ENCODE data around the gene TDO2.
"Not testable (repeated sequence)": the region's sequence is repeated elsewhere in the genome, so short reads cannot be mapped to it uniquely, and the experiment has no call there.

TDO2 gene

DNA sequence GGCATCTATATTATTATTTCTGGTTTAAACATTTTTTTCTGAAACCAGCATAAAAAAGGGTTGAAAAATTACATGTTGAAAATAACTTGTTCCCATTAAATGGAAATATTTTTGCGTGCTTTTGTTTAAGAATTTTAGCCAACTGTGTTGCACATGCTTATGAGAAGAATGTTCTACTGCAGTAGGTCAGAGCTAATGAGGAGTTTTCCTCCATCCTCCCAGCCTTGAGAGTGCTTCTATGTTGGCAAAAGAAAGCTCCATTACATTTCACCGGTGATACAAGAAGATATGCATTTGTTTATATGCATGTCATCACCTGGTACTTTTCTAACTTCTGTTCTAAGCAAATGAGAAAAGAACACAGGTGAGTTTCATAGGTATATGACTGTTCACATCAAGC, 13.6 kb upstream of the TDO2 start:
- ATAC-seq (ENCODE audit: low read depth), result no peak
- H3K36me3 Mint-ChIP-seq, result no peaks in the 10 kb centered on the region
- H3K4me1 Mint-ChIP-seq, result no peaks in the 10 kb centered on the region
- no peak overlapping the region for H3K27ac Mint-ChIP-seq
- no peak for DNase-seq (ENCODE audit: low spot score in 2 of 2)
- peaks cover 5% of the 10 kb centered on the region for H3K27me3 Mint-ChIP-seq
- H3K4me3 Mint-ChIP-seq, result no peak overlapping the region
- H3K9me3 Mint-ChIP-seq, result peaks cover 5% of the 10 kb centered on the region

DNA sequence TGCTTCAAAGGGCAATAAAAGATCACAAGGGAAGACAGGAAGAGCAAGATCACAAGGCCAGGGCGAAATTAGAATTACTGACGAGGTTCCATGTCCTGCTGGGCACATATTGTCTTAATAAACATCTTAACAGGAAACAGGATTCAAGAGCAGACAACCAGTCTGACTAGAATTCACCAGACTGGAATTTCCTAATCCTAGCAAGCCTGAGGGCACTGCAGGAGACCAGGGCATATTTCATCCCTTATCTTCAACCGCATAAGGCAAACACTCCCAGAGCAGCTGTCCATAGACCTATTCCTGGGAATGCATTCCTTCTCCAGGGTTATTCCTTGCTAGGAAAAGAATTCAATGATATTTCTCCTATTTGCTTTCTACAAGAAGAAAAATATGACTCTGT, 12.4 kb upstream of the TDO2 start:
- no peak overlapping the region for H3K27ac Mint-ChIP-seq
- H3K36me3 Mint-ChIP-seq, result no peaks in the 10 kb centered on the region
- DNase-seq (ENCODE audit: low spot score in 2 of 2) (no peak), ATAC-seq (ENCODE audit: low read depth) (no peak)
- no peaks in the 10 kb centered on the region for H3K4me1 Mint-ChIP-seq
- H3K9me3 Mint-ChIP-seq, result peaks cover 5% of the 10 kb centered on the region
- peaks cover 5% of the 10 kb centered on the region for H3K27me3 Mint-ChIP-seq
- no peak overlapping the region for H3K4me3 Mint-ChIP-seq

DNA sequence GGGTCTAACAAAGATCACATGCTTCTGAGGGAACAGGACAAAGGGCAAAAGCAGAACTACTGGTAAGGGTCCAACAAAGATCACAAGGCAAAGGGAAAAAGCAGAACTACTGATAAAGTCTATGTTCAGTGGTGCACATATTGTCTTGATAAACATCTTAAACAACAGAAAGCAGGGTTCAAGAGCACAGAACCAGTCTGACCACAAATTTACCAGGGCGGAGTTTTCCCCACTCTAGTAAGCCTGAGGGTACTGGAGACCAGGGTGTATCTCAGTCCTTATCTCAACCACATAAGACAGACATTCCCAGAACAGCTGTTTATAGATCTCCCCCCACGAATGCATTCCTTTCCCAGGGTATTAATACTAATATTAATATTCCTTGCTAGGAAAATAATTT, 5.1 kb upstream of the TDO2 start:
- not testable (repeated sequence) for H3K36me3 Mint-ChIP-seq; ATAC-seq (ENCODE audit: low read depth); DNase-seq (ENCODE audit: low spot score in 2 of 2)

DNA sequence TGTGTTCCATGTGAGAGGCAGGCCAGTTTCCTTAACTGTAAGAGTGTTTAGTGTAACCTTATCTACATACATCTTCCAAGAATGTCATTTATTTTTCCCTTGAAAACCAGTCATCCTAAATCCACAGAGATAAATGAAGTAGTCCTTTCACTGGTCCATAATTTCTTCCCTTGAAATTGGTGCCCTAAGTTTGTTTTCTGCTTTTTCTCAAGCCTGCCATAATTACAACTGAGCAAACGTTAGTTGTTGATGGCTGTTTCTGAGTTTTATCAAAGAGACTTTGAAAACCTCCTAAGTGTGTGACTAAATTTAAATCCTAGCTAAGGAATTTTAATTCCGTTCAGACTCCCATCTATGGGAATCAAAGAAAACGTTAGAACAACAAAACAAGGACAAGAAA, 3.6 kb upstream of the TDO2 start:
- Mint-ChIP-seq H3K9me3 (peaks cover 5% of the 10 kb centered on the region), H3K4me3 (no peak overlapping the region), H3K27me3 (peaks cover 2% of the 10 kb centered on the region), H3K36me3 (no peaks in the 10 kb centered on the region), H3K27ac (no peak overlapping the region), H3K4me1 (no peaks in the 10 kb centered on the region)
- DNase-seq (ENCODE audit: low spot score in 2 of 2), result no peak
- no peak for ATAC-seq (ENCODE audit: low read depth)

More for the DNA sequence above, 5.1 kb upstream of the TDO2 start:
- not testable (repeated sequence) for H3K9me3 Mint-ChIP-seq, H3K27ac Mint-ChIP-seq, H3K27me3 Mint-ChIP-seq, H3K4me1 Mint-ChIP-seq, H3K4me3 Mint-ChIP-seq

DNA sequence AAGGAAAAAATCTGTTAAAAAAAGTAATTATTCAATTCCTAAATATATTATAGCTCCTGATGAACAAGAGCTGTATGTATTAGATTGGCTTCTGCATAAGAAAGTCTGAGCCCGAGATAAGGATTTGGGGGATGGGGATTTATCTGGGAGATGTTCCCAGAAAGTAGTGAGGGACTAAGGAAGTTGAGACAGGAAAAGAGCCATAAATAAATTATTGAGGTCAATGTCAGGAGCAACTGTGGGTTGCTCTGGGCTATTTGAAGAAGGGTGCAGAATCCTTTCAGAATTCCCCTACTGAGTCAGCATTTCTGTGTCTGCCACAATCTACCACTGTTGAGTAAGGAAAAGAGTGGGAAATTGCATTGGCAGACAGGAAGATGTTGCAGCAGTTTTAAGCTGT, 3.1 kb upstream of the TDO2 start:
- H3K9me3 Mint-ChIP-seq, result peaks cover 5% of the 10 kb centered on the region
- DNase-seq (ENCODE audit: low spot score in 2 of 2) (no peak), ATAC-seq (ENCODE audit: low read depth) (no peak)
- H3K36me3 Mint-ChIP-seq, result no peaks in the 10 kb centered on the region
- H3K27ac Mint-ChIP-seq, result no peak overlapping the region
- H3K27me3 Mint-ChIP-seq, result peaks cover 2% of the 10 kb centered on the region
- H3K4me1 Mint-ChIP-seq, result no peaks in the 10 kb centered on the region
- H3K4me3 Mint-ChIP-seq, result no peak overlapping the region

DNA sequence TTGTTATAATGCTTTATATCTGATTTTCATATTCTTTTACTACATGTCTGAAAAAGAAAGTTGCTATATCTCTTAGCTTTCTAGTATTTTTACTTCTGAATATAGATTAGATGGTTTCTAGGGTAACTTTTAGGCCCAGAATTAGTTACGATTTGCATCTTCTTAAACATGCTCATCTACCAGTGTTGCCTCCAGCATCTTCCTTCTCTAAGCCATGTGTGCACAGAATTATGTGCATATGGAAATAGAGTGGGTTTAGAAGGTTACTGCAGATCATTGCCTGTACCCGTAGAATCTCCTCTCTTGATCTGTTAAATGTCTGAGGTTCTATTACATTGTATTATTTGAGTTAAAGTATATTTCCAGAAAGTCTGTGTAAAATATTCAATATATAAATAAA, 2.5 kb upstream of the TDO2 start:
- no peak overlapping the region for H3K27ac Mint-ChIP-seq
- H3K36me3 Mint-ChIP-seq, result no peaks in the 10 kb centered on the region
- H3K4me3 Mint-ChIP-seq, result no peak overlapping the region
- H3K4me1 Mint-ChIP-seq, result no peaks in the 10 kb centered on the region
- ATAC-seq (ENCODE audit: low read depth), result no peak
- DNase-seq (ENCODE audit: low spot score in 2 of 2), result no peak
- H3K27me3 Mint-ChIP-seq, result peaks cover 2% of the 10 kb centered on the region
- peaks cover 5% of the 10 kb centered on the region for H3K9me3 Mint-ChIP-seq

DNA sequence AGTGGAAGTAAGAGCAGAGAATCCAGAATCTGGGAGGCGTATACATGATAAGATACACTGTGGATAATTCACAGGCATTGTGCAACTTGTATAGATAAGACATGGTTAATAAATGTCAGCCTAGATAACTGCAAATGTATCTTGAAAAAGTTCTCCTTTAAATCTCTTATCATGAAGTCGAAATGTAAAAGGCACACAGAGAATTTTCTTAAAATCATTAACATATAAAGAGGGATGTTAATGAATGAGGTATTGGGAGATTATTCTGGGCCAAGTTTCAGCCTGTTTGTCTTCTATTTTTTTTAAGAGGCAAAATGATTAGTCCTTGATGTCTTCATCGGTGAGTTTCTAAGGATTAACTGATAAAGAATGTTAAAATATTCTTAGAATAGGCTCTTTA, 835 bp downstream of the TDO2 start:
- Mint-ChIP-seq H3K4me3 (no peak overlapping the region), H3K36me3 (no peaks in the 10 kb centered on the region), H3K27ac (no peak overlapping the region), H3K4me1 (peaks cover 4% of the 10 kb centered on the region), H3K9me3 (no peaks in the 10 kb centered on the region), H3K27me3 (peaks cover 4% of the 10 kb centered on the region)
- no peak for ATAC-seq (ENCODE audit: low read depth)
- DNase-seq (ENCODE audit: low spot score in 2 of 2), result no peak

DNA sequence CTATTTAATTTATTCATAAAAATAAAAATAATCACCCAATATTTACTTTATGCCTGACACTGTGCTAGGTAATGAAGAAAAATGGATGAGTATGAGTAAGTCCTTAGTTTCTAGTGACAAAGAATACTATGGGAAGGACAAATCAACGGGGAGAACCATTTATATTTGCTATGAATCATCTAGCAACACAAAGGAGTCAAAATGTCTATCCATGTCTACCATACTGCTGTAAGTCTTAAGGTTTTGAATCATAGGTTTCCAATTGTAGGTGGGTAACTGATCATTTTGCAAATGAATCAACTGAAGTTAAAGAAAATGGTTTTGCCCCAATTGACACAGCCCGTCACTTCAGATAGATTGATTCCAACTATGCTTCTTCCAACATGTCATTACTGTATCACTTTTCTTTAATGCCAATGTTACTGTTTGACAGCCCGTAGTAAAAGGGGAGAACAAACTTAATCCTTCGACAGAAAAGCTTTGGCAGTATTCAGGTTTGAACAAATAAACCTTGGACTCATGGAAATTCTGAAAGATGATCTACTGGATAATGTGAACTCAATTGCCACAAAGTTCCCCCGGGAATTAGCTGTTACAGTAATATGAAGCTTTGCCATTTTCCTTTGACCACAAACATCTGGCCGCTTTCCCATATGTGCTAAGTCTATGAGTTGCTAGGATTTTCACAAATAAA, 3.2 kb downstream of the TDO2 start:
- no peak for DNase-seq (ENCODE audit: low spot score in 2 of 2)
- ATAC-seq (ENCODE audit: low read depth), result no peak
- H3K27me3 Mint-ChIP-seq, result peaks cover 6% of the 10 kb centered on the region
- H3K27ac Mint-ChIP-seq, result no peak overlapping the region
- H3K9me3 Mint-ChIP-seq, result no peaks in the 10 kb centered on the region
- H3K36me3 Mint-ChIP-seq, result no peaks in the 10 kb centered on the region
- H3K4me3 Mint-ChIP-seq, result no peak overlapping the region
- peaks cover 4% of the 10 kb centered on the region for H3K4me1 Mint-ChIP-seq

DNA sequence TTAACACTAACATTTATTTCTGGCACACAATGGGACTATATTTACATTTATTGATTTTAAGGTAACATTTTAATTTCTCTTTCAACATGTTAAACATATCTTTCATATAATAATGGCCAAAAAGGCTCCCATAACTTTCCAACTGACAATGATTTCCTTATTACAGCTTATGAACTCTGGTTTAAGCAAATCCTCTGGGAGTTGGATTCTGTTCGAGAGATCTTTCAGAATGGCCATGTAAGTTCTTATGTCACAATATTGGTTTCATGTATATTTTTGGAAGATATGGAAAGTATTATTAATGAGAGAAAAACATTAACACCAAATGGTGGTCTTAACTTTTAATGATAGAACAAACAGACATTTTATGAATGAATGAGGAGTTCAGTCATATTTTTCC, 4.1 kb downstream of the TDO2 start:
- Mint-ChIP-seq H3K9me3 (no peaks in the 10 kb centered on the region), H3K4me1 (peaks cover 4% of the 10 kb centered on the region), H3K36me3 (no peaks in the 10 kb centered on the region), H3K4me3 (no peak overlapping the region), H3K27ac (no peak overlapping the region), H3K27me3 (peaks cover 6% of the 10 kb centered on the region)
- DNase-seq (ENCODE audit: low spot score in 2 of 2) (no peak), ATAC-seq (ENCODE audit: low read depth) (no peak)

DNA sequence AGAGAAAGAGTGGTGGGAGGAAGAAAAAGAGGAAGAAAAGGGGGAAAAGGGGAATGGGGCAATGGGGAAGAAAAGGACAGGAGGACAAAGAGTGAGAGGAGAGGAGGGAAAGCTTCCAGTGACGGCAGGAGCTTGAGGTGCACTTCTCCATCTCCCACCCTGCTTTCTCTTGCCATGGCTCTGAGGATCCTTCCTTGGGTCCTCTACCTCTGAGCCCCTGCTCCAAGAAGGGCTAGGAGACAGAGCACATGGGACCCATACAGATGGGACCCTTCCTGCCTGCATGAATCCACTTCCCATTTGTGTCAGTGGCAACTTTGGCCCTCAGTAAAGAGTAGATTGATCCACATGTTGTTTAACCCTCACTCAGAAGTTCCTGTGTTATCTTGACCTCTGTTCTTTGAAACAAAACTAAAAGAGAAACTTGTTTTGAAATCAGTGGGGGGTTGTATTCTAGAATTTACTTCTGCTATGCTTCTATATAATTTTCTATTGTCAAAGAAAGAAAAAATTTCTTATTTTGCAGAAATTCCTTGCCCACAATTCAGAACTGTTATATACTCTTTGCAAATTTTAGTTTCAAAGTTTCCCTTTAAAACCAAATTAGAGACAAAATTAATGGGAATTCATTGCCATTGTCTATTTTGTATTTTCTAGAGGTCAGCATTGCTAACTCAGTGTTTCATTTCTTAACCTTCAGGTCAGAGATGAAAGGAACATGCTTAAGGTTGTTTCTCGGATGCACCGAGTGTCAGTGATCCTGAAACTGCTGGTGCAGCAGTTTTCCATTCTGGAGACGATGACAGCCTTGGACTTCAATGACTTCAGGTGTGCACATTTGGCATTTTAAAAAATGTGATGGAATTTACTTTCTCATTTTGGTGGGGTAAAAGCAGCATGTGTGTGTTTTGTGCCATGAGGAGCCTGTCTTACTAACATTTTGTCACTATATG, 5.0 kb downstream of the TDO2 start:
- Mint-ChIP-seq H3K9me3 (no peaks in the 10 kb centered on the region), H3K4me3 (no peak overlapping the region), H3K27ac (no peak overlapping the region), H3K4me1 (peaks cover 4% of the 10 kb centered on the region), H3K36me3 (no peaks in the 10 kb centered on the region), H3K27me3 (peaks cover 5% of the 10 kb centered on the region)
- DNase-seq (ENCODE audit: low spot score in 2 of 2) (no peak), ATAC-seq (ENCODE audit: low read depth) (no peak)

DNA sequence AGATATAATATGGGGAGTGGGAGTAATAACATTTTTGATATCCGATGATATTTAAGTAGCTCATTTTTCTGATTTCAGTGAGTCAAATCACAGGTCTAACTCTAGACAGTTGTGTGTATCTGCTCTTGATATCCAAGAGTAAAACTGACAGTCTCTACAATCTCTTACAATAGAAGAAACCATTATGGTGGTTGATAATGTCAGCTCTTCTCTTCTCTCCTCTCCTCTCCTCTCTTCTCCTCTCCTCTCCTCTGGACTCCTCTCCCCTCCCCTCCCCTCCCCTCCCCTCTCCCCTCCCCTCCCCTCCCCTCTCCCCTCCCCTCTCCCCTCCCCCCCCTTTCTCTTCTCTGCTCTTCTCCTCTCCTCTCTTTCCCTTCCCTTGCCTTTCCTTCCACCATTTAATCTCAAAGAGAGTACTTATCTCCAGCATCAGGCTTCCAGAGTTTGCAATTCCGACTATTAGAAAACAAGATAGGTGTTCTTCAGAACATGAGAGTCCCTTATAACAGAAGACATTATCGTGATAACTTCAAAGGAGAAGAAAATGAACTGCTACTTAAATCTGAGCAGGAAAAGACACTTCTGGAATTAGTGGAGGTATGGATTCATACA, 6.2 kb downstream of the TDO2 start:
- DNase-seq (ENCODE audit: low spot score in 2 of 2) (no peak), ATAC-seq (ENCODE audit: low read depth) (no peak)
- Mint-ChIP-seq H3K27ac (no peak overlapping the region), H3K4me3 (no peak overlapping the region), H3K9me3 (no peaks in the 10 kb centered on the region), H3K4me1 (peaks cover 4% of the 10 kb centered on the region), H3K27me3 (peaks cover 4% of the 10 kb centered on the region), H3K36me3 (no peaks in the 10 kb centered on the region)

DNA sequence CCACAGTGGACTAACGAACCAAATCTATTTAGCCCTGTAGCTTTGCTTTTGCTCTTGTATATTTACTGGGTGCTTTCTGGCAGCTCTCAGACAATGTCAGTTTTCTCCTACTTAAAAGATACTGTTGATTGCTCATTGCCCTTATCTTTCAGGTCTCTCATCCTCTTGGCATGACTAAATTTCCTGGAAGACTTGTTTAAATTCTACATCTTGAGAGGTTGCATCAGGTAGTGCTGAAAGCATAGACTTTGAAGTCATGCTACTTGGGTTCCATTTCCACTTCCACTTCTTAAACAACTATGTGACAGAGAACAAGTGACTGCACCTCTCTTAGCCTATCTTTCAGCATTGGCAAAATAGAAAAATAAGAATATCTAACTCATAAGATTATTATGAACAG, 8.4 kb downstream of the TDO2 start:
- ATAC-seq (ENCODE audit: low read depth), result no peak

DNA sequence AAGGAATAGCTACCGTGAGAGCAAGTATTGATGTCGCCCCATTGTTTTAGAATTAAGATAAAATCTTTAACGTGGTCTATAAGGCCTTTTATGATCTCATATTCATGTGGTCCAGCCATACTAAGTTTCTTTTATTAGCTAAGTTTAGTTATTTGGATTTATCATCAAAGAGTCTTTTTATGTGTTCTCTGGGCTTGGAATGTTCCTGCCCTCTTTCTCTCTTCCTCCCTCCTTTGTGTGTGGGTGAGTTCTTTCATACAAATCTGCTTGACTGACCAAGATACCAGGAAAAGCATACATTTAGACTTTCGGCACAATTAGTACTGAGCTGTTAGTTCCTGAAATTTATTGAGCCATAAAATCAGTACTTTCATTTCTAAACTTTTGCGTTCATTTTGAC, 11.3 kb downstream of the TDO2 start:
- DNase-seq (ENCODE audit: low spot score in 2 of 2) (no peak), ATAC-seq (ENCODE audit: low read depth) (no peak)
- Mint-ChIP-seq H3K27me3 (peaks cover 2% of the 10 kb centered on the region), H3K4me3 (no peak overlapping the region), H3K9me3 (no peaks in the 10 kb centered on the region), H3K27ac (no peak overlapping the region), H3K4me1 (no peaks in the 10 kb centered on the region), H3K36me3 (no peaks in the 10 kb centered on the region)

More for the DNA sequence above, 8.4 kb downstream of the TDO2 start:
- Mint-ChIP-seq H3K9me3 (no peaks in the 10 kb centered on the region), H3K4me3 (no peak overlapping the region), H3K27ac (no peak overlapping the region), H3K36me3 (no peaks in the 10 kb centered on the region), H3K27me3 (peaks cover 4% of the 10 kb centered on the region), H3K4me1 (peaks cover 4% of the 10 kb centered on the region)
- DNase-seq (ENCODE audit: low spot score in 2 of 2), result no peak

DNA sequence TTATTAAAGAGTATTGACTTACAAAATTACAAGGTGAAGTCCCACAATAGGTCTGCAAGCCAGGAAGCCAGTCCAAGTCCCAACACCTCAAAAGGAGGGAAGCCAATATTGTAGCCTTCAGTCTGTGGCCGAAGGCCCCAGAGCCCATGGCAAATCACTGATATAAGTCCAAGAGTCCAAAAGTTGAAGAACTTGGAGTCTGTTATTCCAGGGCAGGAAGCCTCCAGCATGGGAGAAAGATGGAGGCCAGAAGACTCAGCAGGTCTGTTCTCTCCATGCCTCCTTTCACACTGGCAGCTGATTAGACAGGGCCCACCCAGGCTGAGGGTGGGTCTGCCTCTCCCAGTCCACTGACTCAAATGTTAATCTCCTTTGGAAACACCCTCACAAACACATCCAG, 18.1 kb downstream of the TDO2 start:
- H3K4me1 Mint-ChIP-seq, result no peaks in the 10 kb centered on the region
- H3K36me3 Mint-ChIP-seq, result peaks cover 29% of the 10 kb centered on the region
- no peak for DNase-seq (ENCODE audit: low spot score in 2 of 2)
- ATAC-seq (ENCODE audit: low read depth), result no peak
- no peak overlapping the region for H3K27ac Mint-ChIP-seq
- no peak overlapping the region for H3K4me3 Mint-ChIP-seq
- H3K9me3 Mint-ChIP-seq, result peaks cover 2% of the 10 kb centered on the region
- no peaks in the 10 kb centered on the region for H3K27me3 Mint-ChIP-seq
